SK-N-SH (cell line): ENCODE measurements around the gene DVL2. TPM values are rescaled to one million over a fixed set of nuclear protein-coding genes. Genes with fewer than 3 reads are reported as not detected.

Experiments
- CTCF ChIA-PET: fragments of 300-600, 350-600 bp; formaldehyde crosslinking; extraction: SDS; loops from one replicate; lab custom pipeline; 2021; lab: Yijun Ruan, JAX
- POLR2A ChIA-PET: fragments of 350-600 bp; sonication (Branson Sonifier 250); formaldehyde crosslinking; extraction: SDS; loops from one replicate; lab custom pipeline; 2020; ENCODE audit warnings: antibody characterized with exemption, inconsistent platforms; lab: Yijun Ruan, JAX
- DNase-seq: peaks from one replicate; pipeline ENCODE4 v3.0.0; 2012
- H2AFZ ChIP-seq: fragments of 200-600 bp; sonication (generic); 2 replicates; pipeline ENCODE4 v1.8.1; 2016; ENCODE audit warnings: antibody characterized with exemption, mild to moderate bottlenecking, low read depth
- H3F3A ChIP-seq: fragments of 200-600 bp; sonication (generic); replicated peaks from 2 replicates; pipeline ENCODE3; 2016; ENCODE audit warnings: antibody characterized with exemption, mild to moderate bottlenecking; ENCODE audit not compliant: insufficient read depth
- H3K27ac ChIP-seq, 2 experiments: fragments of 200-500 bp in 1 of 2; fragments of 200-600 bp in 1 of 2; sonication (Bioruptor generic) in 1 of 2; sonication (generic), shearing (Covaris generic) in 1 of 2; 2 replicates each; pipeline versions ENCODE4 v1.5.1 to v1.6.1; 2014 to 2016; ENCODE audit warnings: low read depth in 2 of 2, inconsistent platforms in 1 of 2, low read length in 1 of 2, mild to moderate bottlenecking in 1 of 2, mixed read lengths in 1 of 2
- H3K27me3 ChIP-seq: fragments of 200-600 bp; sonication (generic), shearing (Covaris generic); 2 replicates; pipeline ENCODE4 v1.6.1; 2016; ENCODE audit warnings: mixed run types; ENCODE audit not compliant: insufficient read depth
- H3K36me3 ChIP-seq, 2 experiments: fragments of 200-500 bp in 1 of 2; fragments of 200-600 bp in 1 of 2; sonication (Bioruptor generic) in 1 of 2; sonication (generic) in 1 of 2; replicated peaks in 1 of 2; 2 replicates each; pipeline versions ENCODE3 to v1.5.1; 2014 to 2016; ENCODE audit warnings: low read length in 1 of 2, mild to moderate bottlenecking in 1 of 2; ENCODE audit not compliant: insufficient read depth in 2 of 2, control insufficient read depth in 1 of 2
- H3K4me1 ChIP-seq, 2 experiments: fragments of 200-500 bp in 1 of 2; fragments of 200-600 bp in 1 of 2; sonication (Bioruptor generic) in 1 of 2; sonication (generic), shearing (Covaris generic) in 1 of 2; 2 replicates each; pipeline versions ENCODE4 v1.5.1 to v1.6.1; 2014 to 2016; ENCODE audit warnings: low read depth in 1 of 2, low read length in 1 of 2, mixed run types in 1 of 2; ENCODE audit not compliant: insufficient read depth in 2 of 2, control insufficient read depth in 1 of 2
- H3K4me2 ChIP-seq: fragments of 200-600 bp; sonication (generic), shearing (Covaris generic); 2 replicates; pipeline ENCODE4 v1.6.1; 2017; ENCODE audit warnings: mixed run types
- H3K4me3 ChIP-seq, 2 experiments: fragments of 200-500 bp in 1 of 2; fragments of 200-600 bp in 1 of 2; sonication (Bioruptor generic) in 1 of 2; sonication (generic), shearing (Covaris generic) in 1 of 2; 2 replicates each; pipeline versions ENCODE4 v1.5.1 to v1.8.1; 2014 to 2016; ENCODE audit warnings: low read depth in 2 of 2, inconsistent platforms in 1 of 2, low read length in 1 of 2, mild to moderate bottlenecking in 1 of 2, mixed read lengths in 1 of 2, moderate library complexity in 1 of 2
- H3K79me2 ChIP-seq: fragments of 200-600 bp; sonication (generic); 2 replicates; pipeline ENCODE4 v1.8.1; 2017; ENCODE audit warnings: mild to moderate bottlenecking; ENCODE audit not compliant: insufficient read depth
- H3K9ac ChIP-seq: fragments of 200-600 bp; sonication (generic); 2 replicates; pipeline ENCODE4 v1.6.1; 2017; ENCODE audit warnings: mixed run types
- H3K9me2 ChIP-seq: fragments of 200-600 bp; sonication (generic); 2 replicates; pipeline ENCODE4 v1.6.1; 2017; ENCODE audit warnings: mixed run types
- H3K9me3 ChIP-seq: fragments of 200-600 bp; sonication (generic); 2 replicates; pipeline ENCODE4 v1.6.1; 2017; ENCODE audit warnings: mixed run types, mild to moderate bottlenecking, moderate library complexity
- H4K20me1 ChIP-seq: fragments of 200-600 bp; sonication (generic); 2 replicates; pipeline ENCODE4 v1.6.1; 2017; ENCODE audit warnings: mild to moderate bottlenecking, mixed run types; ENCODE audit not compliant: insufficient read depth
- CTCF ChIP-seq: fragments of 200-600 bp; sonication (generic); IDR thresholded peaks from 2 replicates; pipeline ENCODE4 v1.6.1; 2017; ENCODE audit warnings: antibody characterized with exemption, mild to moderate bottlenecking, moderate library complexity
- FOSL2 ChIP-seq: IDR thresholded peaks from 2 replicates; pipeline ENCODE4 v1.4.0; 2012; ENCODE audit warnings: low read depth, mild to moderate bottlenecking, moderate library complexity, borderline replicate concordance
- FOXJ3 ChIP-seq: sonication (generic); formaldehyde crosslinking; IDR thresholded peaks from 2 replicates; pipeline ENCODE4 v1.5.1; 2020; ENCODE audit warnings: mild to moderate bottlenecking, missing genetic modification reagents
- FOXM1 ChIP-seq: IDR thresholded peaks from 2 replicates; pipeline ENCODE4 v1.4.0; 2012; ENCODE audit warnings: low read depth, mild to moderate bottlenecking
- MEF2A ChIP-seq: IDR thresholded peaks from 2 replicates; pipeline ENCODE4 v1.4.0; 2012; ENCODE audit warnings: low read depth, borderline replicate concordance
- NRF1 ChIP-seq: IDR thresholded peaks from 2 replicates; pipeline ENCODE4 v1.6.1; 2012; ENCODE audit warnings: low read depth, mild to moderate bottlenecking, low read length
- POLR2AphosphoS5 ChIP-seq: IDR thresholded peaks from 2 replicates; pipeline ENCODE4 v1.6.1; 2012; ENCODE audit warnings: low read depth, low read length
- RCOR1 ChIP-seq: fragments of 150-350 bp; IDR thresholded peaks from 2 replicates; pipeline ENCODE4 v1.6.1; 2017; ENCODE audit warnings: antibody characterized with exemption, low read length
- RFX5 ChIP-seq: IDR thresholded peaks from 2 replicates; pipeline ENCODE4 v1.6.1; 2012; ENCODE audit warnings: mild to moderate bottlenecking, improper control_type of control experiment, low read length
- RXRA ChIP-seq: IDR thresholded peaks from 2 replicates; pipeline ENCODE4 v1.4.0; 2012; ENCODE audit warnings: low read depth, mild to moderate bottlenecking, borderline replicate concordance
- SIN3A ChIP-seq: IDR thresholded peaks from 2 replicates; pipeline ENCODE4 v1.6.1; 2012; ENCODE audit warnings: low read depth, mild to moderate bottlenecking, low read length, moderate library complexity, borderline replicate concordance
- SMC3 ChIP-seq: IDR thresholded peaks from 2 replicates; pipeline ENCODE4 v1.6.1; 2012; ENCODE audit warnings: low read depth, low read length, improper control_type of control experiment
- USF1 ChIP-seq: IDR thresholded peaks from 2 replicates; pipeline ENCODE4 v1.4.0; 2012; ENCODE audit warnings: low read depth, borderline replicate concordance
- WGBS: methylation state at CpG from one replicate; pipeline ENCODE4 v1.1.6; 2017; ENCODE audit warnings: low lambda C conversion rate; 5-methylcytosine and 5-hydroxymethylcytosine counted together
- polyA plus RNA-seq, 3 experiments: library from polyadenylated mRNA; depleted of rRNA; stranded (reverse); fragments of >200 nt; gene quantifications; 2 replicates each; pipeline ENCODE4 v1.2.3, GENCODE V29; 2012
- TF ChIP-seq, protein P1 (sequence below): IDR thresholded peaks from 2 replicates; pipeline ENCODE4 v1.6.1; 2012; ENCODE audit warnings: mild to moderate bottlenecking, low read depth, low read length, moderate library complexity
- TF ChIP-seq, protein P2 (sequence below): IDR thresholded peaks from 2 replicates; pipeline ENCODE4 v1.4.0; 2012; ENCODE audit warnings: low read depth

DVL2 gene
- polyA plus RNA-seq, 1 of the 3 experiments (the other 2 are of a cell fraction): 8.3 TPM

DNA sequence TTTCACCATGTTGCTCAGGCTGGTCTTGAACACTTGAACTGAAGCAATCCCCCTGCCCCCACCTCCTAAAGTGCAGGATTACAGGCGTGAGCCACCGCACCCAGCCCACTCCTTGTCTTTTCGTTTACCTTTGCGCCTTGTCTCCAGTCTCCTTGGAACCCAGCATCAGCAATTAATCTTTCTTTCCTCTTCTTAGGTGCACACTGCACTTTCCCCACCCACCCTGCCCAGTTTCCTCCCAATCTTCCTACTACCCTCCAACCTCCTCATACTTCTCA, 29.4 kb upstream of the DVL2 start:
- DNase-seq: peak; percentile 7
- Histone ChIP-seq H3K27me3 (no peaks in the 10 kb centered on the region), H3K4me3 (no peak overlapping the region), H3K27ac (no peak overlapping the region; a peak in 1 of 4 replicates), H3K9me2 (no peaks in the 10 kb centered on the region), H3K9ac (no peak overlapping the region), H3F3A (peaks cover 31% of the 10 kb centered on the region), H3K4me1 (peaks cover 0 to 6% of the 10 kb centered on the region in 2 experiments; a peak in 2 of 4 replicates), H3K4me2 (no peak overlapping the region), H3K36me3 (peaks cover 0 to 12% of the 10 kb centered on the region in 2 experiments), H4K20me1 (no peaks in the 10 kb centered on the region), H2AFZ (peak overlapping the region; percentile 88; the same call in 1 of the 2 replicates), H3K79me2 (no peaks in the 10 kb centered on the region), H3K9me3 (no peaks in the 10 kb centered on the region)
- ChIA-PET POLR2A (interaction anchor here (0.6 kb wide), 1 partner anchor 199 kb away, joined by 4 read pairs; no protein-coding TSS in a partner anchor), CTCF (interaction anchor here (0.8 to 2.7 kb wide), 3 partner anchors 16 to 220 kb away, joined by 3 to 16 read pairs (median 3); partner anchors contain the start of gene SLC16A11)
- TF ChIP-seq, protein P1, sequence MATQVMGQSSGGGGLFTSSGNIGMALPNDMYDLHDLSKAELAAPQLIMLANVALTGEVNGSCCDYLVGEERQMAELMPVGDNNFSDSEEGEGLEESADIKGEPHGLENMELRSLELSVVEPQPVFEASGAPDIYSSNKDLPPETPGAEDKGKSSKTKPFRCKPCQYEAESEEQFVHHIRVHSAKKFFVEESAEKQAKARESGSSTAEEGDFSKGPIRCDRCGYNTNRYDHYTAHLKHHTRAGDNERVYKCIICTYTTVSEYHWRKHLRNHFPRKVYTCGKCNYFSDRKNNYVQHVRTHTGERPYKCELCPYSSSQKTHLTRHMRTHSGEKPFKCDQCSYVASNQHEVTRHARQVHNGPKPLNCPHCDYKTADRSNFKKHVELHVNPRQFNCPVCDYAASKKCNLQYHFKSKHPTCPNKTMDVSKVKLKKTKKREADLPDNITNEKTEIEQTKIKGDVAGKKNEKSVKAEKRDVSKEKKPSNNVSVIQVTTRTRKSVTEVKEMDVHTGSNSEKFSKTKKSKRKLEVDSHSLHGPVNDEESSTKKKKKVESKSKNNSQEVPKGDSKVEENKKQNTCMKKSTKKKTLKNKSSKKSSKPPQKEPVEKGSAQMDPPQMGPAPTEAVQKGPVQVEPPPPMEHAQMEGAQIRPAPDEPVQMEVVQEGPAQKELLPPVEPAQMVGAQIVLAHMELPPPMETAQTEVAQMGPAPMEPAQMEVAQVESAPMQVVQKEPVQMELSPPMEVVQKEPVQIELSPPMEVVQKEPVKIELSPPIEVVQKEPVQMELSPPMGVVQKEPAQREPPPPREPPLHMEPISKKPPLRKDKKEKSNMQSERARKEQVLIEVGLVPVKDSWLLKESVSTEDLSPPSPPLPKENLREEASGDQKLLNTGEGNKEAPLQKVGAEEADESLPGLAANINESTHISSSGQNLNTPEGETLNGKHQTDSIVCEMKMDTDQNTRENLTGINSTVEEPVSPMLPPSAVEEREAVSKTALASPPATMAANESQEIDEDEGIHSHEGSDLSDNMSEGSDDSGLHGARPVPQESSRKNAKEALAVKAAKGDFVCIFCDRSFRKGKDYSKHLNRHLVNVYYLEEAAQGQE: no peak
- TF ChIP-seq RFX5: no peak
- WGBS: 81% methylated on average over 4 of the region's 4 CpGs

- Histone ChIP-seq H4K20me1 (no peaks in the 10 kb centered on the region), H3K36me3 (peaks cover 0 to 16% of the 10 kb centered on the region in 2 experiments), H2AFZ (peak overlapping the region; percentile 88), H3K4me1 (peaks cover 0 to 6% of the 10 kb centered on the region in 2 experiments; a peak in 2 of 4 replicates), H3K79me2 (no peaks in the 10 kb centered on the region), H3K27ac (no peak overlapping the region), H3K4me2 (no peak overlapping the region), H3K4me3 (no peak overlapping the region), H3F3A (peaks cover 31% of the 10 kb centered on the region), H3K9ac (no peak overlapping the region), H3K27me3 (no peaks in the 10 kb centered on the region), H3K9me2 (no peaks in the 10 kb centered on the region), H3K9me3 (no peaks in the 10 kb centered on the region)
- POLR2A ChIA-PET: interaction anchor here (0.6 kb wide), 1 partner anchor 199 kb away, joined by 4 read pairs; no protein-coding TSS in a partner anchor
- 36% methylated on average over 23 of the region's 26 CpGs for WGBS
- peak; percentile 43 for DNase-seq
- CTCF ChIA-PET: interaction anchor here (0.8 to 2.7 kb wide), 3 partner anchors 17 to 219 kb away, joined by 3 to 16 read pairs (median 3); partner anchors contain the start of gene SLC16A11
- no peak for TF ChIP-seq USF1
- TF ChIP-seq, protein P2, sequence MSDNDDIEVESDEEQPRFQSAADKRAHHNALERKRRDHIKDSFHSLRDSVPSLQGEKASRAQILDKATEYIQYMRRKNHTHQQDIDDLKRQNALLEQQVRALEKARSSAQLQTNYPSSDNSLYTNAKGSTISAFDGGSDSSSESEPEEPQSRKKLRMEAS: no peak
- no peak for TF ChIP-seq FOXM1
- TF ChIP-seq, protein P1: no peak
- TF ChIP-seq MEF2A: no peak
- TF ChIP-seq FOXJ3: no peak
- no peak for TF ChIP-seq NRF1
- no peak for TF ChIP-seq RXRA
- no peak for TF ChIP-seq FOSL2
- no peak for TF ChIP-seq SIN3A
- no peak for TF ChIP-seq CTCF
- TF ChIP-seq SMC3: no peak
- TF ChIP-seq POLR2AphosphoS5: no peak
- no peak for TF ChIP-seq RCOR1
Measured at GRCh38 chr17:7262935-7263800, 28.9 kb upstream of the DVL2 start.
